Neural progenitor cell (in vitro differentiated cells): ENCODE measurements around the gene TMEM218. TPM values are rescaled to one million over a fixed set of nuclear protein-coding genes. Genes with fewer than 3 reads are reported as not detected.
A peak's percentile ranks its signal among the peaks of the same experiment; 100 is the strongest.

ENCODE experiments used
- DNase-seq: peaks from one replicate; pipeline ENCODE4 v3.0.0-alpha.2; 2016; ENCODE audit warnings: low spot score
- H2AFZ ChIP-seq: fragments of 200-600 bp; sonication (generic); replicated peaks from 2 replicates; pipeline ENCODE4 v1.6.1; 2016; ENCODE audit warnings: antibody characterized with exemption
- H3F3A ChIP-seq: fragments of 200-600 bp; sonication (generic); 2 replicates; pipeline ENCODE4 v1.6.1; 2016; ENCODE audit warnings: antibody characterized with exemption, low read depth
- H3K27ac ChIP-seq: fragments of 200-600 bp; sonication (generic); 2 replicates; pipeline ENCODE4 v1.5.1; 2016; ENCODE audit warnings: mild to moderate bottlenecking
- H3K27me3 ChIP-seq: fragments of 200-600 bp; sonication (generic); 2 replicates; pipeline ENCODE4 v1.6.1; 2016; ENCODE audit warnings: mild to moderate bottlenecking, moderate library complexity
- H3K36me3 ChIP-seq: fragments of 200-600 bp; sonication (generic); 2 replicates; pipeline ENCODE4 v1.5.1; 2016
- H3K4me1 ChIP-seq: fragments of 200-600 bp; sonication (generic); 2 replicates; pipeline ENCODE4 v1.6.1; 2016; ENCODE audit warnings: mixed run types
- H3K4me2 ChIP-seq: fragments of 200-600 bp; sonication (generic); 2 replicates; pipeline ENCODE4 v1.6.1; 2016
- H3K4me3 ChIP-seq: fragments of 200-600 bp; sonication (generic); 2 replicates; pipeline ENCODE4 v1.5.1; 2016
- H3K79me2 ChIP-seq: fragments of 200-600 bp; sonication (generic); 2 replicates; pipeline ENCODE4 v1.6.1; 2016; ENCODE audit warnings: low read depth
- H3K9ac ChIP-seq: fragments of 200-600 bp; sonication (generic); 2 replicates; pipeline ENCODE4 v1.6.1; 2016
- H3K9me3 ChIP-seq: fragments of 200-600 bp; sonication (generic); 2 replicates; pipeline ENCODE4 v1.5.1; 2016; ENCODE audit warnings: low read depth
- H4K20me1 ChIP-seq: fragments of 200-600 bp; sonication (generic); 2 replicates; pipeline ENCODE4 v1.6.1; 2016; ENCODE audit warnings: low read depth
- H3K27ac Mint-ChIP-seq: 3 replicates; pipeline ENCODE4 v1.8.0; 2021; ENCODE audit warnings: mixed read lengths
- H3K27me3 Mint-ChIP-seq: 2 replicates; pipeline ENCODE4 v1.8.0; 2022; ENCODE audit warnings: low read depth, mild to moderate bottlenecking, inconsistent platforms, moderate library complexity, mixed read lengths; ENCODE audit not compliant: insufficient read depth
- H3K36me3 Mint-ChIP-seq: 3 replicates; pipeline ENCODE4 v1.8.0; 2021; ENCODE audit warnings: mixed read lengths
- H3K4me1 Mint-ChIP-seq: 3 replicates; pipeline ENCODE4 v1.8.0; 2021; ENCODE audit warnings: mixed read lengths
- H3K4me3 Mint-ChIP-seq: 3 replicates; pipeline ENCODE4 v1.8.0; 2021; ENCODE audit warnings: mild to moderate bottlenecking, moderate library complexity, mixed read lengths
- H3K9me3 Mint-ChIP-seq: 3 replicates; pipeline ENCODE4 v1.8.0; 2020; ENCODE audit warnings: mixed read lengths
- EZH2 ChIP-seq: fragments of 200-600 bp; sonication (generic); IDR thresholded peaks from 2 replicates; pipeline ENCODE4 v1.6.1; 2017; ENCODE audit warnings: antibody characterized with exemption, mild to moderate bottlenecking, moderate library complexity
- EZH2phosphoT487 ChIP-seq: fragments of 200-600 bp; sonication (generic); IDR thresholded peaks from 2 replicates; pipeline ENCODE4 v1.6.1; 2017; ENCODE audit warnings: antibody characterized with exemption
- total RNA-seq: library from RNA; depleted of rRNA; stranded (reverse); fragments of >200 nt; gene quantifications from 2 replicates; pipeline ENCODE4 v1.2.3, GENCODE V29; 2015; ENCODE audit warnings: low replicate concordance
- TF ChIP-seq, protein P1 (sequence below): fragments of 200-600 bp; sonication (generic); IDR thresholded peaks from 2 replicates; pipeline ENCODE4 v1.5.1; 2017; ENCODE audit warnings: antibody characterized with exemption, mild to moderate bottlenecking

TMEM218 gene
- total RNA-seq, 1 donor from 2014 or later = 44.1 TPM

DNA sequence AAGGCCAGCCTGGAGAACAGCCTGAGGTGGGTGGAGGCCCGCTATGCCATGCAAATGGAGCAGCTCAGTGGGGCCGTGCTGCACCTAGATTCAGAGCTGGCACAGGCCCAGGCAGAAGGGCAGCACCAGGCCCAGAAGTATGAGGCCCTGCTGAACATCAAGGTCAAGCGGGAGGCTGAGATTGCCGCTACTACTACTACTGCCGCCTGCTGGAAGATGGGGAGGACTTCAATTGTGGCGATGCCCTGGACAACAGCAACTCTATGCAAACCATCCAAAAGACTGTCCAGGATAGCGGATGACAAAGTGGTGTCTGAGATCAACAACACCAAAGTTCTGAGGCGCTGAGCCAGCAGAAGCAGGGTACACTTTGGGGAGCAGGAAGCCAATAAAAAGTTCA lies 3.1 kb upstream of the TMEM218 start:
- Histone ChIP-seq H3K9ac (no peak overlapping the region), H3K36me3 (no peaks in the 10 kb centered on the region), H3K27me3 (no peaks in the 10 kb centered on the region), H3K4me3 (no peak overlapping the region), H3K4me2 (no peak overlapping the region), H3K79me2 (peaks cover 17% of the 10 kb centered on the region), H3K4me1 (peaks cover 18% of the 10 kb centered on the region), H3K9me3 (no peaks in the 10 kb centered on the region), H3F3A (peaks cover 15% of the 10 kb centered on the region), H3K27ac (no peak overlapping the region), H2AFZ (no peak overlapping the region), H4K20me1 (no peaks in the 10 kb centered on the region)
- Mint-ChIP-seq H3K36me3 (peaks cover 4% of the 10 kb centered on the region), H3K9me3 (peaks cover 13% of the 10 kb centered on the region), H3K4me3 (no peak overlapping the region), H3K27ac (no peak overlapping the region), H3K4me1 (peaks cover 22% of the 10 kb centered on the region), H3K27me3 (peaks cover 5% of the 10 kb centered on the region)
- TF ChIP-seq, protein P1, sequence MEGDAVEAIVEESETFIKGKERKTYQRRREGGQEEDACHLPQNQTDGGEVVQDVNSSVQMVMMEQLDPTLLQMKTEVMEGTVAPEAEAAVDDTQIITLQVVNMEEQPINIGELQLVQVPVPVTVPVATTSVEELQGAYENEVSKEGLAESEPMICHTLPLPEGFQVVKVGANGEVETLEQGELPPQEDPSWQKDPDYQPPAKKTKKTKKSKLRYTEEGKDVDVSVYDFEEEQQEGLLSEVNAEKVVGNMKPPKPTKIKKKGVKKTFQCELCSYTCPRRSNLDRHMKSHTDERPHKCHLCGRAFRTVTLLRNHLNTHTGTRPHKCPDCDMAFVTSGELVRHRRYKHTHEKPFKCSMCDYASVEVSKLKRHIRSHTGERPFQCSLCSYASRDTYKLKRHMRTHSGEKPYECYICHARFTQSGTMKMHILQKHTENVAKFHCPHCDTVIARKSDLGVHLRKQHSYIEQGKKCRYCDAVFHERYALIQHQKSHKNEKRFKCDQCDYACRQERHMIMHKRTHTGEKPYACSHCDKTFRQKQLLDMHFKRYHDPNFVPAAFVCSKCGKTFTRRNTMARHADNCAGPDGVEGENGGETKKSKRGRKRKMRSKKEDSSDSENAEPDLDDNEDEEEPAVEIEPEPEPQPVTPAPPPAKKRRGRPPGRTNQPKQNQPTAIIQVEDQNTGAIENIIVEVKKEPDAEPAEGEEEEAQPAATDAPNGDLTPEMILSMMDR = peak; percentile 34
- no peak for TF ChIP-seq EZH2
- TF ChIP-seq EZH2phosphoT487 = no peak
- DNase-seq = no peak

DNA sequence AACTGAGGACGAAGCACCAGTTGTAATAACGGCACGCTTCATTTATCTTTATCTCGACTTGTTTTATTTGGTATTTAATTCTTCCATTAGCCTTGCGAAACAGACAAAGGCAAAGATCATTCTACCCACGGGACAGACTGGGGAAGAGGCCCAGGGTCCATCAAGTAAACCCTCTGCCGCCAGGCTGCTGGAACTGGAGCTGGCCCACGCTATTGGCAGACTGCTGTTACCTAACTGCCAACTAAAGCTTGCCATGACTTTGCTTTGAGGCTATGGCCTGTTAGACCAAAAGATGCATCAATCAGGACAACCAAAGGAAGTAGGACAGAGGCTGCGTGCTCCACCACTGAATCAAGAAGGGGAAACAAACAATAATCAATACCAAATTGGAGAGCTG lies 780 bp upstream of the TMEM218 start:
- peaks cover 13% of the 10 kb centered on the region for H3K9me3 Mint-ChIP-seq
- DNase-seq = no peak
- Histone ChIP-seq H3F3A (peaks cover 15% of the 10 kb centered on the region), H3K27ac (no peak overlapping the region), H3K4me1 (peaks cover 10% of the 10 kb centered on the region), H3K9me3 (no peaks in the 10 kb centered on the region), H3K36me3 (no peaks in the 10 kb centered on the region), H3K9ac (no peak overlapping the region), H3K4me3 (peak overlapping the region; percentile 39), H3K27me3 (no peaks in the 10 kb centered on the region), H3K79me2 (peaks cover 23% of the 10 kb centered on the region), H2AFZ (peak overlapping the region; percentile 60), H3K4me2 (peak overlapping the region; percentile 74), H4K20me1 (no peaks in the 10 kb centered on the region)
- peaks cover 5% of the 10 kb centered on the region for H3K27me3 Mint-ChIP-seq
- peak overlapping the region; percentile 99 for H3K4me3 Mint-ChIP-seq
- H3K4me1 Mint-ChIP-seq = peaks cover 18% of the 10 kb centered on the region
- peak overlapping the region; percentile 91 for H3K27ac Mint-ChIP-seq
- peaks cover 6% of the 10 kb centered on the region for H3K36me3 Mint-ChIP-seq
- TF ChIP-seq, protein P1 = no peak
- TF ChIP-seq EZH2 = no peak
- no peak for TF ChIP-seq EZH2phosphoT487

DNA sequence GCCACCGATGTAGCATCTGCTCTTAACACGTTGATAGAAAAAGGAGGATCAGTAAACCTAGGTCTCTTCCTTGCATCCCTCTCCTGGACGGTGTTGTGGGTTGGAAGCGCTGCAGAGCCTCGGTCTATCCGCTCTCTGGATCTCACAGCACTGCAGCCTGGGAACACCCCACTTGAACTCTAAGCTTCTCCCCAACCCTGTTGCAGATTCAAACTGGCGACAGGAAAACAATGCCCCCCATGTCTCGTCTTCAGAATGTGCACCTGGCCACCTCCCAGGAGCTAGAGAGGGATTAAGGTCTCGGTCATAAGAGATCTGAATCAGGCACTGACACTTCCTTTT lies 454 bp downstream of the TMEM218 start:
- H3K9me3 ChIP-seq = no peaks in the 10 kb centered on the region
- TF ChIP-seq EZH2 = no peak
- TF ChIP-seq, protein P1 = no peak
- TF ChIP-seq EZH2phosphoT487 = no peak
- H4K20me1 ChIP-seq = no peaks in the 10 kb centered on the region
- H3K4me3 Mint-ChIP-seq = peak overlapping the region; percentile 99
- peaks cover 35% of the 10 kb centered on the region for H3K79me2 ChIP-seq
- peaks cover 18% of the 10 kb centered on the region for H3K4me1 Mint-ChIP-seq
- peak overlapping the region; percentile 10 for H2AFZ ChIP-seq
- peaks cover 17% of the 10 kb centered on the region for H3K36me3 Mint-ChIP-seq
- peaks cover 10% of the 10 kb centered on the region for H3K4me1 ChIP-seq
- H3K27ac ChIP-seq = peak overlapping the region; percentile 1
- H3K4me2 ChIP-seq = peak overlapping the region; percentile 92
- H3K27me3 Mint-ChIP-seq = peaks cover 5% of the 10 kb centered on the region
- peak overlapping the region; percentile 62 for H3K4me3 ChIP-seq
- no peaks in the 10 kb centered on the region for H3K36me3 ChIP-seq
- H3K9ac ChIP-seq = peak overlapping the region; percentile 56
- DNase-seq = no peak
- peak overlapping the region; percentile 96 for H3K27ac Mint-ChIP-seq
- peaks cover 24% of the 10 kb centered on the region for H3K9me3 Mint-ChIP-seq
- peaks cover 15% of the 10 kb centered on the region for H3F3A ChIP-seq
- no peaks in the 10 kb centered on the region for H3K27me3 ChIP-seq
